ENCODE measurements around the gene DRD4.
"Not testable (repeated sequence)": the region's sequence is repeated elsewhere in the genome, so short reads cannot be mapped to it uniquely, and the experiment has no call there.

Gene DRD4

DNA sequence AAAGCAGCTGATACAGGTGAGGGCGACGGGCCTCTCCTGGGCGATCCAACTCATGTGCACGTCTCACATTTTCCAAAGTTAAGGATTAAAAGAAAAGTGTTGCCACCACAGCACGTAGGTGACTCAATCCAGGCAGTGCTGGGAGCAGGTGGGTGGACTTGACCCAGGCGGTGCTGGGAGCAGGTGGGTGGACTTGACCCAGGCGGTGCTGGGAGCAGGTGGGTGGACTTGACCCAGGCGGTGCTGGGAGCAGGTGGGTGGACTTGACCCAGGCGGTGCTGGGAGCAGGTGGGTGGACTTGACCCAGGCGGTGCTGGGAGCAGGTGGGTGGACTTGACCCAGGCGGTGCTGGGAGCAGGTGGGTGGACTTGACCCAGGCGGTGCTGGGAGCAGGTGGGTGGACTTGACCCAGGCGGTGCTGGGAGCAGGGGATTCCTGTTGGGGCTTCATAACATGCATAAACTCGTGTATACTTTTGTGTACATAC lies 10.6 kb downstream of the DRD4 start:
- not testable (repeated sequence) for DNase-seq

DNA sequence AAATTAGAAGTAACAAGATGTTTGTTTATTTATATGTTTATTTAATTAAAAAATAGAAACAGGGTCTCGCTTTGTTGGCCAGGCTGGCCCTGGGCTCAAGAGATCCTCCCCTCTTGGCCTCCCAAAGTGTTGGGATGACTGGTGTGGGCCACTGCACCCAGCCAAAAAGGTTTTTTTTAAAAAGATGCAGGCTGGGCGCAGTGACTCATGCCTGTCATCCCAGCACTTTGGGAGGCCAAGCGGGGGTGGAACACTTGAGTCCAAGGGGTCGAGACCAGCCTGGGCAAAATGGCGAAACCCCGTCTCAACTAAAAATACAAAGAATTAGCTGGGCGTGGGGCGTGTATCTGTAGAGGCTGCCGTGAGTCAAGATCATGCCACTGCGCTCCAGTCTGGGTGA lies 13.4 kb downstream of the DRD4 start:
- no peak for DNase-seq

DNA sequence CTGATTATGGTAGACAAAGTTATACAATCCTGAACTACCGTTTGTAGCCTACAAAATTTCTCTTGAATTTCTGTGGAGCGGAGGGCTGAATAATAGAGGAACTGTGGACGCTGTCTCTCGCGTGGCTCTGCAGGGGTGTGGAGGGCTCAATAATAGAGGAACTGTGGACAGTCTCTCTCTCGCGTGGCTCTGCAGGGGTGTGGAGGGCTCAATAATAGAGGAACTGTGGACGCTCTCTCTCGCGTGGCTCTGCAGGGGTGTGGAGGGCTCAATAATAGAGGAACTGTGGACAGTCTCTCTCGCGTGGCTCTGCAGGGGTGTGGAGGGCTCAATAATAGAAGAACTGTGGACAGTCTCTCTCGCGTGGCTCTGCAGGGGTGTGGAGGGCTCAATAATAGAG lies 16.1 kb downstream of the DRD4 start:
- DNase-seq, result not testable (repeated sequence)

DNA sequence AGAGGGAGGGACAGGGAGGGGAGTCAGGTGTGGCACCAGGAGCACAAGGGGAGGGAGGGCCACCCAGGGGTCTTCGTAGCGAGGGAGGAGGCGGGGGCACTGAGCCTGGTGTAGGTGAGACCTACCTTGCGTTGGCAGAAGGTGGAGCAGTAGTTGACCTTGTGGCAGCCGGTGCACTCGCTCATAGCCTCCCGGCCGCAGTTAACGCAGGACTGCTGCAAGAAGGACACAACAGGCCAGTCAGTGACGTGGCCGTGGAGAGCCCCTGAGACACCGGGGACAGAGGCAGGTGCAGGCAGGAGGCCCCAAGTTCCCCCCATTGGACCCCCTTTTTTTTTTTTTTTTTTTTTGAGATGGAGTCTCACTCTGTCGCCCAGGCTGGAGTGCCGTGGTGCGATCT lies 16.8 kb downstream of the DRD4 start:
- DNase-seq, result no peak

DNA sequence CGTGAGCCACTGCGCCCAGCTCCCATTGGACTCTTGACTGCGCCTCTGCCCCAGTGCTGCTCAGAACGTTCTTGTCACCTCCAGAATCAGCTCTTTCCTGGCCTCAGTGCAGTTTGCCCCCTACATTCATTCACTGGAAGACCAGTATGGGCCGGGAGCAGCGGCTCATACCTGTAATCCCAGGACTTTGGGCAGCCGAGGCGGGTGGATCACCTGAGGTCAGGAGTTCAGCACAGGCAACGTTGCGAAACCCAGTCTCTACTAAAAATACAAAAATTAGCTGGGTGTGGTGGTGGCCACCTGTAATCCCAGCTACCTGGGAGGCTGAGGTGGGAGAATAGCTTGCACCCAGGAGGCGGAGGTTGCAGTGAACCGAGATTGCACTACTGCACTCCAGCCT lies 17.4 kb downstream of the DRD4 start:
- not testable (repeated sequence) for DNase-seq

DNA sequence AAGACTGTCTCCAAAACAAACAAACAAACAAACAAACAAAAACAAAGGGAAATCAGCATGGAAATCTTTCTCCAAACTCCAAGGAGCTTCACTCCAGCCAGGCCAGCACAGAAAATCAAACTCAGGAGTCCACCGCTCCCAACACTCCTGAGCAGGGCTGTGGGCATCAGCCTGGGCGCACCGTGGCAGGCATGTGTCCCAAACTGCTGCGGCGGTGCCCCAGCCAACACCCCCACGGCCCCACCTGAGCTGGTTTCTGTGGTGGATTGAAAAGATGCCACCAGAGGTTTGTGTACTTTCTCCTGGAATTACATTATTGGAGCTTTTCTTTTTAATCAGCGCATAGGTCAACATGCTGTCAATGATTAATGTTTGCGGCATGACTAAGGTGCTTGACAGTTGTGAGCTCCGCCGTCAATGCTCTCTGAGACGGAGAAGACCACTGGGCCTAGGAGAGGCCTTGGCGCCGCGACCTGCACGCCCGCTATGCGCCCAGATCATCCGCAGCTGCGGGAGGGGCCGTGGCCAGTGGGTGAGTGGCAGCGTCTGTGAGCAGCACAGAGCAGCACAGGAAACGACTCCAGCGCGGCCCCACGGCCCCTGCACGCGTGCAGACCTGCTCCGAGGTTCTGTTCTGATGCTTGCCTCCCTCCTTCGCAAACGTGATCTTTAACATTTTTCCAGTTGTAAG lies 18.1 kb downstream of the DRD4 start:
- DNase-seq, result no peak

DNA sequence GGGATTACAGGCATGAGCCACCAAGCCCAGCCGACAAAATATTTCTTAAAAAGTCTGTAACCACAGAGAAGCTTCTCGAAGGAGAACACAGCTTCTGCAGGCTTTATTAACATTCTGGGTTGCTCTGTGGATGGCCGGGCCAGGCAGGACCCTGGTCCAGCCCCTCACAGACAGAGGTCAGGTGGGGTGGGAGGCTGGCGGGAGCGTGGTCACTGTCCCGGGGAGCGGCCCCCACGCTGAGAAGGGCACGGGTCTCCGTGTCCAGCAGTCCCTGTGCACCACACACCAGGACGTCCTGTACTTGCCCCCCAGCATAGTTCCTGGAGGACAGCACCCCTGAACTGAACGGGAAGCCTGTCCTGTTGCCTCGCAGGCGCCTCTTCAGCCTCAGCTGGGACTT lies 19.4 kb downstream of the DRD4 start:
- no peak for DNase-seq

DNA sequence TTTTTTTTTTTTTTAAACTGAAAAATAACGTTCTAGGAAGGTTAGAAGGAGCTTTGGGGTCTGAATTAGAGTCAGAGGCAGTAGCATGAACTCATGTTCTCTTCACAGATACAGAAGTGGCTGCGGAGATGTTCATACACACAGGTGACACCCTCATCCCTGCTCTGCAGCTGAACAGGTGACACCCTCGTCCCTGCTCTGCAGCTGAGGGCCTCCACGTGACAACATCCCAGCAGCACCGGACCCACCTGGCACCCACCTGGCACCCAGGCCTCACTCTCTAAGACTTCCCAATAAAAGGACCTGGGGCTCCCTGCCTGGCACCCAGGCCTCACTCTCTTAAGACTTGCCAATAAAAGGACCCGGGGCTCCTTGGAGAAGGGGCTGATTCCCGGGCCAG lies 19.8 kb downstream of the DRD4 start:
- no peak for DNase-seq

DNA sequence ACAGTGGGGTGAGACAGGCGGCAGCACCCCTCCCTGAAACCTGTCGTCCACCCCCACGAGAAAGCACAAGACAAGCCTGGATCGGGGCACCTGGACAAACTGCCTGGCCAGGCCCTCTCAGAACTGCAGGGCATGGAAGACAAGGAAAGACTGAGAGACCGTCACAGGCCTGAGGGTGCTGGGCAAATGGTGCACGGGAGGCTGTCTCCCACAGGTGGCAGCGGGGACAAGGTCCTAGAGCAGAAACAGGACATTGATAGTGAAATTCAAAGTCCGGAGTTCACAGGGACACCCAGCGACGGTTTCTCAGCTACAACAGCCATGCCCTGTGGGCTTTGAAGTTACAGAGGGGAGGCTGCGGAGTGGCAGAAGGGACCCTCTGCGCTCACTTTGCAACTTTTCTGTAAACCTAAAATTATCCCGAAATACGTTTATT lies 20.6 kb downstream of the DRD4 start:
- DNase-seq, result no peak

DNA sequence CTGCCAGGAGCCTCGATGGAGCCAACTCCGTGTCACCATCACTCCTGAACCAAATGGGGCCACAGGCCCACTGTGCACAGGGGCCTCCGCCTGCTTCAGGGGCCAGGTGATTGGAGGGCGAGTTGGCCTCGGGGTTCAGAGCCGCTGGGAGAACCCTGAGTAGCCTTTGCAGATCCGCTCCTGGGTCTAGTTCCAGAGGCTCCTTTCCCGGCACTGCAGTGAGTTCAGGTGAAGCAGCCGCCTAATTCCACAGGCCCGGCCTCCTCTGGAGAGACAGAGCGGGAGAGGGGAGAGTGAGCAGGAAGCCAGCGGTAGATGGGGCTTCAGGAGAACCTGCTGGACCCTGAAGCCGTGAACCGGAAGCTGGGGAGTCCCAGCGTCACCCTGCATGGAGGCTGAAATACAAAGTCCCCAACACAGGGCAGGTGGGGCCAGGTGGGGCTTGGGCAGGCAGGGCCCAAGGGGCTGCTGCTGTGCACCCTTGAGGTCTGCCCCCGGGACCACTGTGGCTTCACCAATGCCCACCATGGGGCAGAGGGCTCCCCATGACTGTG lies 22.5 kb downstream of the DRD4 start:
- DNase-seq, result no peak

DNA sequence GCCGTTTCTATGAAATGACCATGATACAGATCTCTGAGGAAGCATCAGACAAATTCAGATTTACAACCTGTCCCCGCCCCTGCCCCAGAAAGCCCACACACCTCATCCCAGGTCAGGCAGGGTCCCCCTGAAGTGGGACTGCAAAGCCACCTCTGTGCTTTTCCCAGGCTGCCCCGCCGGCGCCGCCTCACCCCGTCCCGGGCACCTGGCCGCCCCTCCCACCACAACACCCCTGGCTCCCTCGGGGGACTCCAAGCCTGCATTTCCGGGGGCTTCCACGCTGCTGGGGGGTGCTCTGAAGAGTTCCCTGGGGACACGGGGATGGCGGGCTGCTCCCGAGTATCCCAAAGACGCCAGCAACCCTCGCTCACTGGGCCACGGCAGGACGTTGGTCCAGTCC lies 23.2 kb downstream of the DRD4 start:
- DNase-seq, result no peak

DNA sequence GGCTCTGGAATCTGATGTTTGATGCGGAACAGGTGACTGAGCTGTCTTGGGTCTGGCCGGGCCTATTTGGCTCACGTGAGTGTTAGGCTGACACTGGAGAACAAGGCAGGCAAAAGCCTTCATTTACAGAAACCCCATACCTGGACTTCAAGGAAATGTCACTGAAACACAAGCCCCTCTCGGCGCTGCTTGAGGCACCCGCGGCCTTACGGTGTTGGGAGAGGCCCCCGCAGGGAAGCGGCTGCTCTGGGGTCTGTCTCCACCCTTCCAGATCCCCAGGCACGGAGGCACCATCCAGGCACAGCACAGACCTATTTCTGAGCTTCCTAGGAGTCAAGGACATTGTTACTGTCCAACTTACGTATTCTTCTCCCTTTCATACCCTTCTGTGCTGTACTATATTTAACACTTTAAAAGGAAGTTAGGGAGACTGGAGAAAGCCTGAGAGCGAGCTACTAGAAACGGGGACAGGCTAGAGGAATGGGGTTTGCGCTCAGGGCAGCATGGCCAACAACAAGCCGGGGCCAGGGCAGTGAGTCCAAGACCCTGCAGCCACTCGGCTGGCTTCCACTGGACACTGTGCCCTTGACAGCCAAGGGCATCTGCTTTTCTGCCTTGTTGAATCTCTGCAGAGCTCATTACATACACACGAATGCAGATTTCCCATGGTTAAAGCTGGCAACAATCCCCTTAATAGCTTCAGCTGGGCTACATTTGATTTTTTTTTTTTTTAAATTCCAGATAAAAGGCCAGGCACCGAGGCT lies 23.8 kb downstream of the DRD4 start:
- DNase-seq, result no peak

DNA sequence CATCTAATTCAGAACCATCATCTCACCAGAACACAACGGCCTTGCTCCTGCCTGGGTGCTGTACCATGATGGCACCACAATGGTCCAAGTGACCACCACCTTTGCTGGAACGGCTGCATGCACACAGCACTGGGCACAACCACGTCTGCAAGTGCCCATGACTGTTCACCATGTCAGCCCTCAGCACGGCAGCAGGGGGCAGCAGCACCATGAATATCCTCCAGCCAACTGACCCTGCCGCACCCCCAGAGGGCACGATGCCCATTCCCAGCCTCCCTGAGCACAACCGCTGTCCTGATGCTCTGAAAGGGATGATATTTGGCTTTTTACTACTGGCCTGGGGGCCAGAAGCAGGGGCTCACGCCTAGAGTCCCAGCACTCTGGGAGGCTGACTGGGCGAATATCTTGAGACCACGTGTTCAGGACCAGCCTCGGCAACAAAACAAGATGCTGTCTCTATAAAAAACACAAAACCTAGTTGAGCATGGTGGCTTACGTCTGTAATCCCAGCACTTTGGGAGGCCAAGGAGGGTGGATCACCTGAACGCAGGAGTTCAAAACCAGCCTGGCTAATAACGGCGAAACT lies 25.7 kb downstream of the DRD4 start:
- DNase-seq, result peak; percentile 49

DNA sequence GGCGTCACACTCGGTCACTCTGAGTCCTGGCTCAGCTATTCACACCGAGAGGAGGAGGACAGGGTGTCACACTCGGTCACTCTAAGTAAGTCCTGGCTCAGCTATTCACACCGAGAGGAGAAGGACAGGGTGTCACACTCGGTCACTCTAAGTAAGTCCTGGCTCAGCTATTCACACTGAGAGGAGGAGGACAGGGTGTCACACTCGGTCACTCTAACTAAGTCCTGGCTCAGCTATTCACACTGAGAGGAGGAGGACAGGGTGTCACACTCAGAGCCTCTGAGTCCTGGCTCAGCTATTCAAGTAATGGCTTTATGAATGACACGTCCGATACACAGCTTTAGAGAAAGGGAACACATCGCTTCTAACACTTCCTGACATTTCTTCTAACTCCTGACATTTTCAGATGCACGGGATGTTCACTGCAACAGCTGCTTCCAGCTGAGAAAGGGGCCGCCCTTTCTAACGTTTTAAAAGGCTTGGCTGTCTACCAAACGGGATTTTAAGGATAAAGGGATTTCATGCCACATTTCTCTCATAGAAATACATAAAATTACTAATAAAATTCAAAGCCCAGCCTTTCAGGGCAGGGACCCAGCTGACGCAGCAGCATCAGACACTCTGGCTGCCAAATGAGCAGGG lies 28.1 kb downstream of the DRD4 start:
- DNase-seq, result no peak

DNA sequence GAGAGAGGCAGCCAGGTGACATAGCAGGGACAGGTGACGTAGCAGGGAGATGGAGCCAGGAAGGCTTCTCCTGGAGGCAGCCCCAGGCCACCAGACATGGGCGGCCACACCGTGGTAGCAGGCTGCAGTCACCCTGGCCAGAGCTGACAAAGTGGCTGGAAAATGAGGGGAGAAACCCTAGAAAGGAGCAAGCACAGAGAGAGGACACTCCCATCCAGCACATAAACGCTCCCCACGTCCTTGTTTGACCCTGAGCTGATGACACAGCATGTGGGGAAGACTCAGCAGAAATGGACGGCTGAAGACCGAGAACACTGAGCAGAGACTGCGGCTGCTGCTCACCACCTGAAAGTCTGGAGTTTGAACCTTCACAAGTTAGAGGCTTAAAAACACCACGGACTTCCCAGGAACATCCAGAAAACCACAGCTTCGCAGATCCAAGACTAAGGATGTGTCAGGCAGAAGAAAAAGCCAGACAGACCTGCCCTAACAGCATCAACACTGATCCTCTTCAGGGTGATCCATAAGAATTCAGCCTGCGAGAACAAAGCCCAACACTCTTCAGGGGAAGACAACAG lies 28.7 kb downstream of the DRD4 start:
- no peak for DNase-seq

DNA sequence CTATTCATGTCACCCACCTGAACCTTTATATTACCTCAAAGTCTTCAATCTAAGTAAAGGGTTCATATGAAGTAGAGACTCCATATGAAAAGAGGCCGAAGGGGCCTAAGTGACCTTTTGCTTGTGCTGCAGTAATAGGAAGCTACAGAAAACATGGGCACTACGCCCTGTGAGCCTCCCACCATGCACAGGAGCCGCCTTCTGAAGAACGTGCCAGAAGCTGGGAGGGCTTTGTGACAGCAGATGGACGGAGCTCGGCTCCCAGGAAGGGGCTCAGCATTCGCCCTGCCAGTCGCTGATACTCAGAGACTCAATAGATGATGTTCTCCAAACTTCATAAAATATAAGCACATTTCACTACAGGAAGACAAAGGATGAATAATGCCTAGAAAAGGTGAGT lies 36.8 kb downstream of the DRD4 start:
- DNase-seq, result no peak

DNA sequence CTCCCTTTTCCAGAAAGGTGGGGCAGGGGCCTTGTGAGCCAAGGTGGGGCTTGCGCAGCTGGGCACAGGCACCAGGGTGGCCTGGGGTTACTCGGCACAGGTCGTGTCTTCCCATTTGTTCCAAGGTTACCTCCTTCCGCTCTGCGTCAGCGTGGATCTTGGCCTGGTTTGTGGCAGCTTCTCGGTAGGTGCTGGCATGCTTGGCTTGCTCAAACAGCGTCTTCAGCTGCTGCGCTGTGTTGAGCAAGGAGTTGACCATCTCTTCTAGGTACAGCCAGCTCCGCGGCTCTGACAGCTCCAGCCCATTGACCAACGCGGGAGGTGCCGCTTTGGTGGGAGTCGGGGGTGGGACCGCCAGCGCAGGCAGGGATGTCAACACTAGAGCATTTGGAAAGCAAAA lies 37.3 kb downstream of the DRD4 start:
- DNase-seq, result no peak

DNA sequence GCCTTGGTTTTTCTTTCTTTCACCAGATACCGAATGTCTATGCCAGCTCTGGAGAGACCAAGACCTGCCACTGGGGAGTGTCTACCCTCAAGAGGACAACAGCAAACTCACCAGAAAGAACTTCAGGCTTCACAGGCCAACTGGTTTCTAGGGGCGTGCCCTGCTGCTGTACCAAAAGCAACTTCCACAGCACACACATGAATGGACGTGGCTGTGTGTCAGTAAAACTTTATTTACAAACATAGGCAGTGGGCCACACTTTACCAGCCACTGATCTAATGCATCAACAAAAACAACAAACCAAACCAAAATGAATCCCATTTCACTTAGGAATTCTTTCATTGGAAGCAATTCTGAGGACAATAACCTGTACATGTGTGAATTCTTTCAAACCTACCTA lies 41.2 kb downstream of the DRD4 start:
- DNase-seq, result no peak

DNA sequence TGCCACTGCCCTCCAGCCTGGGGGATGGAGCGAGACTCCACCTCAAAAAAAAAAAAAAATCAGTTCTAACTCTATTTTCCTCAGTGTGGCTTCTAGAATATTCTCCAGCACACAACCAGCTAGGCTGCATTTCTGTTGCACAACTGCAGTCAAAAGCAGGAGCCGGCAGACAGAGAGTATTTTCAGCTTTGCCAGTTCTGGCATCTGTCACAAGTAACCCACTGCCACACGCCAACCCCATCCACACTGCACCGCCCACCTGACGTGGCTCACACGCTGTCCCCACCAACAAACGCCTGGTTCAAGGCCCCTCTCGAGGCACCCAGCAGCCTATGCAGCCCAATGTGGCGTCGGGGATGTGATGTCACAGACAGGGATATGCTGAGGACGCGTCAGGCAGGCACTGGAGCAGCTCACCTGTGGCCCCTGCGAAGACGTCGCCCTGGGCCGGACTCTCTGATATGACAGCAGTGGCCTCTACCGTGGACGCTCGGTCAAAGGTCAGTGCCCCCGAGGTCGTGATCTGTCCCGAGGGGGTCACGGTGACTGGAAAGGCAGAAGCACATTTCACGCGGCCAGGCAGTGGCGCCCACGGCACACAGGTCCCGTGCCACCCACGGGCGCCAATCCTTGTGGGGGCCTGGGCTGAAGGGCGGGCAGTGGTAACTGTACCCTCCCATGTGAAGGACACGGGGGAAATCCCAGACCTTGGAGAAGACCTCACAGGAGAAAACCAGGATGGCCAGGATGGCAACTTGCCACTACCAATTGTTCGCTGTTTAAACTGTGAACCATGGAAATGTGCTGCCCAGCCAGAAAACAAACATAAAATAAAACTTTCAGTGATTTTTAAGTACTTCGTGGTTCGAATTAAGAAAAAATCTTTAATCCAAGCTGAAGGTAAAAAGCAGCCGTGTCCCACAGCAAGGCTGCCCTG lies 42.5 kb downstream of the DRD4 start:
- DNase-seq, result no peak

DNA sequence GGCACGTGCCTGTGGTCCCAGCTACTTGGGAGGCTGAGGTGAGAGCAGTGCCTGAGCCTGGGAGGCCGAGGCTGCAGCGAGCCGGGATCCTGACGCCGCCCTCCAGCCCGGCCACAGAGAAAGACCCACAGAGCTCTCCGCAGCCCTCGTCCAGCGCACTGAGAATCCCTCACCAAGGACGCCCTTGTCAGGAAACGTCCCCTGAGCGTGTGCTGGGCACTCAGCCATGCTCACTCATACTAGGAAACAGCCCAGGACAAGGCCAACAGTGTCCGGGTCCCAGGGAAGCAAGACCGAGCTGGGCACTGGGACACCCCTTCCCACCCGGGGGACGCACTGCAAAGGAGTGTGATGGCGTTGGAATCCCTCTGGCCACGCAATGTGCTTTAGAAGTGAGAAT lies 43.4 kb downstream of the DRD4 start:
- no peak for DNase-seq

DNA sequence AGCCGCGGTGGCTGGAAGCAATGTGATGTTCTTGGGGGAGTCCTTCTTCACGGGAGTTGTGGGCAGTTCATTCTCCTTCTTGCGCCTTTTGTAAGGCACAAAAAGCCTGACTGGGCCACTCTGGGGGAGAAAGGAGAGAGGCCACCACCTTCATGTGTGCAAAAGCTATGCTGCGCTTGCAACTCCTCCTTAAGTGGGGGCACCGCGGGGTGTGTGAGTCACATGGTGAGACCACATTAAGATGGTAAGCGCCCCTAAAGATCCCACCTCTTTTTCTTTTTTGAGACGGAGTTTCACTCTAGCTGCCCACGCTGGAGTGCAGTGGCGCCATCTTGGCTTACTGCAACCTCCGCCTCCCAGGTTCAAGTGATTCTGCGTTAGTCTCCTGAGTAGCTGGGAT lies 43.9 kb downstream of the DRD4 start:
- no peak for DNase-seq
